ENCODE results near the gene ZNF594. TPM values are rescaled to one million over a fixed set of nuclear protein-coding genes. Genes with fewer than 3 reads are reported as not detected.

The ZNF594 gene
- total RNA-seq, 1 donor from 2014 or later, result 11.6 TPM

DNA sequence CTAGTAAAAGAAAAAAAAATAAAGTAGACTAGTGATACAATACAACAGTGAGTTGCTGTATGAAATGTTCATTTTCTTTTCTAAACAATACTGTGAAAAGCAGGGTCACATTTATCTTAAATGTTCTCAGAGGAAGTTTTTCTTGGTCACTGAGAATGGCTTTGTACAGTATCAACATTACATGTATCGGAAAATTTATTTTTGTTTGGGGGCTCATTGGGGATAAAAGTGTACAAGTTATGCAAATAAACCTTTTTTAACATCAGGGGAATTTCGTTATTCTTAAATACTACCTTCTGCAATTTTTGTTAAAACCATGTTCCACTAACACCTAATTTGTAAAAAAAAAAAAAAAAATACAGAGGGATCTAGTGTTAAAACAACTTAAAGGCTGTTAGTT is 8.7 kb upstream of the ZNF594 start:
- no peaks in the 10 kb centered on the region for H3K27me3 Mint-ChIP-seq (ENCODE audit: unreplicated experiment)
- no peak for DNase-seq (ENCODE audit: low spot score)
- no peak overlapping the region for H3K4me3 Mint-ChIP-seq (ENCODE audit: unreplicated experiment)
- peaks cover 3% of the 10 kb centered on the region for H3K4me1 Mint-ChIP-seq (ENCODE audit: unreplicated experiment)
- H3K27ac Mint-ChIP-seq (ENCODE audit: unreplicated experiment), result no peak overlapping the region
- TF ChIP-seq, protein P1, sequence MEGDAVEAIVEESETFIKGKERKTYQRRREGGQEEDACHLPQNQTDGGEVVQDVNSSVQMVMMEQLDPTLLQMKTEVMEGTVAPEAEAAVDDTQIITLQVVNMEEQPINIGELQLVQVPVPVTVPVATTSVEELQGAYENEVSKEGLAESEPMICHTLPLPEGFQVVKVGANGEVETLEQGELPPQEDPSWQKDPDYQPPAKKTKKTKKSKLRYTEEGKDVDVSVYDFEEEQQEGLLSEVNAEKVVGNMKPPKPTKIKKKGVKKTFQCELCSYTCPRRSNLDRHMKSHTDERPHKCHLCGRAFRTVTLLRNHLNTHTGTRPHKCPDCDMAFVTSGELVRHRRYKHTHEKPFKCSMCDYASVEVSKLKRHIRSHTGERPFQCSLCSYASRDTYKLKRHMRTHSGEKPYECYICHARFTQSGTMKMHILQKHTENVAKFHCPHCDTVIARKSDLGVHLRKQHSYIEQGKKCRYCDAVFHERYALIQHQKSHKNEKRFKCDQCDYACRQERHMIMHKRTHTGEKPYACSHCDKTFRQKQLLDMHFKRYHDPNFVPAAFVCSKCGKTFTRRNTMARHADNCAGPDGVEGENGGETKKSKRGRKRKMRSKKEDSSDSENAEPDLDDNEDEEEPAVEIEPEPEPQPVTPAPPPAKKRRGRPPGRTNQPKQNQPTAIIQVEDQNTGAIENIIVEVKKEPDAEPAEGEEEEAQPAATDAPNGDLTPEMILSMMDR (IDR thresholded peaks at IDR 0.05; ENCODE audit: unreplicated experiment), result no peak
- H3K9me3 Mint-ChIP-seq (ENCODE audit: unreplicated experiment), result no peaks in the 10 kb centered on the region
- peaks cover 7% of the 10 kb centered on the region for H3K36me3 Mint-ChIP-seq (ENCODE audit: low read depth, unreplicated experiment)

DNA sequence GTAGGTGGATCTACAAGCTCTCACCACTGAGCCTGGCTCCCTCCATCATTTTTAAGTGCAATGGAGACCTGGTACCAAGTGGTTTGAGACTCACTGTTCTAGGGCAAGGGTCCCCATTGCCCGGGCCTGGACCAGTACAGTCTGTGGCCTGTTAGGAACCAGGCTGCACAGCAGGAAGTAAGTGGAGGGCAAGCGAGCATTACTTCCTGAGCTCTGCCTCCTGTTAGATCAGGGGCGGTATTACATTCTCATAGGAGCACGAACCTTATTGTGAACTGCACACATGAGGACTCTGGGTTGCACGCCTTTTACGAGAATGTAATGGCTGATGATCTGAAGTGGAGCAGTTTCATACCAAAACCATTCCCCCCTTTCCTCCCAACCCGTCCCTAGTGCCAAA is 6.8 kb upstream of the ZNF594 start:
- Mint-ChIP-seq H3K9me3 (ENCODE audit: unreplicated experiment) (no peaks in the 10 kb centered on the region), H3K27me3 (ENCODE audit: unreplicated experiment) (no peaks in the 10 kb centered on the region), H3K36me3 (ENCODE audit: low read depth, unreplicated experiment) (no peaks in the 10 kb centered on the region), H3K4me1 (ENCODE audit: unreplicated experiment) (peaks cover 3% of the 10 kb centered on the region), H3K27ac (ENCODE audit: unreplicated experiment) (no peak overlapping the region), H3K4me3 (ENCODE audit: unreplicated experiment) (no peak overlapping the region)
- TF ChIP-seq, protein P1 (IDR thresholded peaks at IDR 0.05; ENCODE audit: unreplicated experiment), result no peak
- no peak for DNase-seq (ENCODE audit: low spot score)

DNA sequence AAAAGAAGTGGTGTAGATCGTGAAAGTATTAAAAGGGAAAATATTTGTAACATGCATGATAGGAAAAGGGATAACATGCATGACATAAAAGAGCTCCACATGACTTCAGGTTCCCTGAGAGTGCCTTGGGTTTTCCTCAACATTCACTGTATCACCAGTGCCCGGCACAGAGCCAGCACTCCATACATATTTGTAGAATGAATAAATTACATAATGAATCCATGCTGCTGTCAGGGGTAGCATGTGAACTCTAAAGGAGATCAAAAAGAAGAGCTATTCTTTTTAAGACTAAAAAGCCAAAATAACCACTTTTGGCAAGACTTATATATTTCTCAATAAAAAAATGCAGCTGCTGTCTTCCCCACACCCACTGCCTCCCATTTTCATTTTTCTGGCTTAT is 2.7 kb upstream of the ZNF594 start:
- Mint-ChIP-seq H3K36me3 (ENCODE audit: low read depth, unreplicated experiment) (peaks cover 26% of the 10 kb centered on the region), H3K27me3 (ENCODE audit: unreplicated experiment) (peaks cover 3% of the 10 kb centered on the region), H3K9me3 (ENCODE audit: unreplicated experiment) (peaks cover 18% of the 10 kb centered on the region), H3K4me1 (ENCODE audit: unreplicated experiment) (peaks cover 16% of the 10 kb centered on the region), H3K4me3 (ENCODE audit: unreplicated experiment) (no peak overlapping the region), H3K27ac (ENCODE audit: unreplicated experiment) (no peak overlapping the region)
- no peak for DNase-seq (ENCODE audit: low spot score)
- TF ChIP-seq, protein P1 (IDR thresholded peaks at IDR 0.05; ENCODE audit: unreplicated experiment), result no peak

DNA sequence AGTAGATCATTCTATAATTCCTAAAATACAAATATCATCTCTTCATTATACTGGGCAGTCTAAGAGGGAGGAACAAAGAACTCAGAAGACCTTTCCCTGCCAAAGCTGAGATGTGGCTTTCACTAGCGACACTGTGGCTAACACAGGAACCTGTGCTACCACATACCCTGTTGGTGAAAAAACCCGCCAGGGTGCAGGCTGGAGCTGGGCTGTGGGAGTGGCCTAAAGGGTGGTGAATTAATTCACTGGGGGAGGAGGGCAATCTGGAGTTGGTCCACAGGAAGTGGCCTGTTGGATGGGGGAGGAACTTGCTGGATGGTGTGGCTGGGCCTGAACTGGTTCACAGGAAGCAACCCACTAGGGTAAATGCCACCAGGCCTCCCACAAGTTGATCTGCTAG is 7.4 kb downstream of the ZNF594 start:
- Mint-ChIP-seq H3K4me1 (ENCODE audit: unreplicated experiment) (no peaks in the 10 kb centered on the region), H3K4me3 (ENCODE audit: unreplicated experiment) (peak overlapping the region; percentile 78), H3K27me3 (ENCODE audit: unreplicated experiment) (peaks cover 17% of the 10 kb centered on the region), H3K36me3 (ENCODE audit: low read depth, unreplicated experiment) (peaks cover 76% of the 10 kb centered on the region), H3K9me3 (ENCODE audit: unreplicated experiment) (peaks cover 67% of the 10 kb centered on the region), H3K27ac (ENCODE audit: unreplicated experiment) (no peak overlapping the region)
- TF ChIP-seq, protein P1 (IDR thresholded peaks at IDR 0.05; ENCODE audit: unreplicated experiment), result no peak
- no peak for DNase-seq (ENCODE audit: low spot score)

DNA sequence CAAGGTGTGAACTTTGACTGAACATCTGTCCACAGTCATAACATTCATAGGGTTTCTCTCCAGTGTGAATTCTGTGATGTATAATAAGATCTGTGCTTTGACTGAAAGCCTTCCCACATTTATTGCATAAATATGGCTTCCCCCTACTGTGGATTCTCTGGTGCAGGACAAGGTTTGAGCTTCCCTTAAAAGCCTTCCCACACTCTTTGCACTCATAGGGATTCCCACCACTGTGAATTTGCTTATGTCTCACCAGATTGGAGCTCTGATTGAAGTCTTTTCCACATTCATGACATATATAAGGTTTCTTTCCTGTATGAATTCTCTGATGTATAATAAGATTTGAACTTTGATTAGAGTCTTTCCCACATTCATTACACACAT is 8.3 kb downstream of the ZNF594 start:
- Mint-ChIP-seq H3K36me3 (ENCODE audit: low read depth, unreplicated experiment) (peaks cover 79% of the 10 kb centered on the region), H3K4me1 (ENCODE audit: unreplicated experiment) (no peaks in the 10 kb centered on the region), H3K9me3 (ENCODE audit: unreplicated experiment) (peaks cover 65% of the 10 kb centered on the region), H3K4me3 (ENCODE audit: unreplicated experiment) (peak overlapping the region; percentile 78), H3K27me3 (ENCODE audit: unreplicated experiment) (peaks cover 17% of the 10 kb centered on the region), H3K27ac (ENCODE audit: unreplicated experiment) (no peak overlapping the region)
- DNase-seq (ENCODE audit: low spot score), result no peak
- TF ChIP-seq, protein P1 (IDR thresholded peaks at IDR 0.05; ENCODE audit: unreplicated experiment), result no peak

Measured in endothelial cell (in vitro differentiated cells).